ENCODE data around the gene SPSB4.
A peak's percentile ranks its signal among the peaks of the same experiment; 100 is the strongest.

SPSB4 gene

DNA sequence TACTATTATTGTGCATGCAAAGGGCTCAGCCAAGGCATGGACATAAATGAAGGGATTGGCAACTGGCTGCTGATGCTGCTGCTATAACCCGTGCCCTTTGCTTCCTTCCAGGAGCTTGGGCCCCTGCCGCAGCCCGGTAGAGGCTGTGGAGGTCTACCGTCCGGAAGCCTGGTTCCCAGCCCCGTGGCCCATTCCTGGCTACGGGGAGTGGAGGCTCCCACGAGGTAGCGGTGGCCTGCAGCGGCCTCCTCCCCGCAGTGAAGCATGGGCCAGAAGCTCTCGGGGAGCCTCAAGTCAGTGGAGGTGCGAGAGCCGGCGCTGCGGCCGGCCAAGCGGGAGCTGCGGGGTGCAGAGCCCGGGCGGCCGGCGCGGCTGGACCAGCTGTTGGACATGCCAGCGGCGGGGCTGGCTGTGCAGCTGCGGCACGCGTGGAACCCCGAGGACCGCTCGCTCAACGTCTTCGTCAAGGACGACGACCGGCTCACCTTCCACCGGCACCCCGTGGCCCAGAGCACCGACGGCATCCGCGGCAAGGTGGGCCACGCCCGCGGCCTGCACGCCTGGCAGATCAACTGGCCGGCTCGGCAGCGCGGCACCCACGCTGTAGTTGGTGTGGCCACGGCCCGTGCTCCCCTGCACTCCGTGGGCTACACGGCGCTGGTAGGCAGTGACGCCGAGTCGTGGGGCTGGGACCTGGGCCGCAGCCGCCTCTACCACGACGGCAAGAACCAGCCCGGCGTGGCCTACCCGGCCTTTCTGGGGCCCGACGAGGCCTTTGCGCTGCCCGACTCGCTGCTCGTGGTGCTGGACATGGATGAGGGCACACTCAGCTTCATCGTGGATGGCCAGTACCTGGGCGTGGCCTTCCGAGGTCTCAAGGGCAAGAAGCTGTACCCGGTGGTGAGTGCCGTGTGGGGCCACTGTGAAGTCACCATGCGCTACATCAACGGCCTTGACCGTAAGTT, 15.0 kb downstream of the SPSB4 start:
- H3K9ac ChIP-seq (ENCODE audit: low read depth, low read length), result no peak overlapping the region
- H3K9me3 ChIP-seq (ENCODE audit: control insufficient read depth, insufficient read depth, low read length), result no peaks in the 10 kb centered on the region
- no peak overlapping the region for H3K4me3 ChIP-seq (ENCODE audit: low read depth, low read length)
- peaks cover 11% of the 10 kb centered on the region; the same call in 1 of the 2 replicates for H3K27me3 ChIP-seq (ENCODE audit: control insufficient read depth, insufficient read depth, low read length)
- peaks cover 3% of the 10 kb centered on the region; the same call in 1 of the 2 replicates for H3K36me3 ChIP-seq (ENCODE audit: control insufficient read depth, insufficient read depth, low read length)
- H3K4me1 ChIP-seq (ENCODE audit: control insufficient read depth, insufficient read depth, low read length), result peaks cover 19% of the 10 kb centered on the region
- no peak overlapping the region for H3K27ac ChIP-seq (ENCODE audit: low read depth, low read length)

DNA sequence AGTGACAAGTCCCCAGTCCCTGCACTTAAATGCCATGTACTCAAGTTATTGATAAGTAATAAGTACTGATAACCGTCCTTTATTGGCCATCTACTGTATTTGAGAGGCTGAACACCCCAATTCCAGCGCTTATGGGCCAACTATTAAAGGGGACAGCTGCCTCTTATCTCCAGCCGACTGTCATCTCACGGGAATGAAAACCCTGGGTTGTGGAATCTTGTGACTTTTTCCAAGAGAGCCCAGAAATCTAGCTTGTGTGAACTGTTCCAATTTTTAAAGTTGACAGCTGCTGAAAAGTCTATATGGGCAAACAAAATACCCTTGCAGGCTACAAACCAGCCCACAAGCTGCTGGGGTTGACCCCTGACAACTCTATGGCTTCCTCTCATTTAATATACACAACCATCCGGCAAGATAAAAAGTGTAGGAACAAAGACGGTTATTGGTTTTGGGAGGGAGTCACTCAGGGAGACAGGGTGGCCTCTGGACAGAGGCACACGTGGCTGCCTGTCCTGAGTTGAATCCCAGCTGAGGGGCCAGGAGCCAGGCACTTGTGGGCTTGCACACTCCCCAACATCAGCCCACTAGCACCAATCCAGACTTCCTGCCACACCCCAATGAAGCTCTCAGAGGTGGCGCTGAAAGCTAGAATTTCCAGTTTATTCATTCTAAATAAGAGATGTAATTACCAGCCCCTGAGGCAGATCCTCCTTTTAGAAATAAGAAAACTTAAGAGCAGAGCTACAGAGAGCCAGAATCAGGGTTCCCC, 16.2 kb downstream of the SPSB4 start:
- peaks cover 19% of the 10 kb centered on the region; the same call in 1 of the 2 replicates for H3K27me3 ChIP-seq (ENCODE audit: control insufficient read depth, insufficient read depth, low read length)
- H3K36me3 ChIP-seq (ENCODE audit: control insufficient read depth, insufficient read depth, low read length), result peaks cover 3% of the 10 kb centered on the region; the same call in 1 of the 2 replicates

GRCh38 chr3:141070229-141070628, 19.1 kb downstream of the SPSB4 start:
- no peak overlapping the region for H3K9ac ChIP-seq (ENCODE audit: low read depth, low read length)
- H3K4me1 ChIP-seq (ENCODE audit: control insufficient read depth, insufficient read depth, low read length), result peaks cover 59% of the 10 kb centered on the region
- peaks cover 22% of the 10 kb centered on the region; the same call in 1 of the 2 replicates for H3K27me3 ChIP-seq (ENCODE audit: control insufficient read depth, insufficient read depth, low read length)
- H3K4me3 ChIP-seq (ENCODE audit: low read depth, low read length), result no peak overlapping the region
- H3K9me3 ChIP-seq (ENCODE audit: control insufficient read depth, insufficient read depth, low read length), result no peaks in the 10 kb centered on the region
- peaks cover 3% of the 10 kb centered on the region; the same call in 1 of the 2 replicates for H3K36me3 ChIP-seq (ENCODE audit: control insufficient read depth, insufficient read depth, low read length)
- peak overlapping the region; percentile 16 for H3K27ac ChIP-seq (ENCODE audit: low read depth, low read length)

More for the DNA sequence above, 16.2 kb downstream of the SPSB4 start:
- Histone ChIP-seq H3K4me3 (ENCODE audit: low read depth, low read length) (no peak overlapping the region), H3K4me1 (ENCODE audit: control insufficient read depth, insufficient read depth, low read length) (peaks cover 32% of the 10 kb centered on the region), H3K9me3 (ENCODE audit: control insufficient read depth, insufficient read depth, low read length) (no peaks in the 10 kb centered on the region), H3K27ac (ENCODE audit: low read depth, low read length) (no peak overlapping the region), H3K9ac (ENCODE audit: low read depth, low read length) (no peak overlapping the region)

DNA sequence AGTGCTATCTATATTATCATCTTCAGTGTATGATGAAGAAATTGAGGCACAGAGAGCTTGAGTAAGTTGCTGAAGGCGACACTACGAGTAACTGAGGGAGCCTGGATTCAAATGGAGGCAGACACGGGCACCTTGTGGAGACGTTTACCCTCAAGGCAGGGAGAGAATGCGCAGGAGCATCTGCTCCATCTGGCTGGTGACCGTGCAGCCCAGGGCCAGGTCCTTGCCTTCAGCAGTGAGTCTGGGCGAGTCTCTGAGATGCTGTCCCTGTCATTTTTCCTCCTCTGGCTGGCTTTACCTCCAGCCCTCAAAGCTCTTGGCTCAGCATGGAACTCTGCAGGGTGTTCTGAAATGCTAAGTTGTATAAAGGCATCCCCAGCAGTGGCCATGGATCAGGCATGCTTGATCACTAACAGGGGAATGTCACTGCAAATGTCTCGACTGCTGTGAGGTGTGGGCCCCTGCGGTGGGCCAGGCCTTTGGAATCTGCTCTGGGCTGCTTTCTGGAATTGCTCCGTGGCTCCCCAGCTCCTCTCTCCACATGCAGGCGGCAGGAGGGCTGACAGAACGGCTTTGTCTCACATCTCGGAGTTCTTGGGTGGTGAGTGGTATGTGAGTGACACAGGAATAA, 19.7 kb downstream of the SPSB4 start:
- peaks cover 24% of the 10 kb centered on the region; the same call in 1 of the 2 replicates for H3K27me3 ChIP-seq (ENCODE audit: control insufficient read depth, insufficient read depth, low read length)
- H3K36me3 ChIP-seq (ENCODE audit: control insufficient read depth, insufficient read depth, low read length), result peaks cover 3% of the 10 kb centered on the region; the same call in 1 of the 2 replicates
- H3K27ac ChIP-seq (ENCODE audit: low read depth, low read length), result peak overlapping the region; percentile 74
- H3K9ac ChIP-seq (ENCODE audit: low read depth, low read length), result no peak overlapping the region
- peak overlapping the region; percentile 35 for H3K4me3 ChIP-seq (ENCODE audit: low read depth, low read length)
- H3K9me3 ChIP-seq (ENCODE audit: control insufficient read depth, insufficient read depth, low read length), result no peaks in the 10 kb centered on the region
- H3K4me1 ChIP-seq (ENCODE audit: control insufficient read depth, insufficient read depth, low read length), result peaks cover 62% of the 10 kb centered on the region

DNA sequence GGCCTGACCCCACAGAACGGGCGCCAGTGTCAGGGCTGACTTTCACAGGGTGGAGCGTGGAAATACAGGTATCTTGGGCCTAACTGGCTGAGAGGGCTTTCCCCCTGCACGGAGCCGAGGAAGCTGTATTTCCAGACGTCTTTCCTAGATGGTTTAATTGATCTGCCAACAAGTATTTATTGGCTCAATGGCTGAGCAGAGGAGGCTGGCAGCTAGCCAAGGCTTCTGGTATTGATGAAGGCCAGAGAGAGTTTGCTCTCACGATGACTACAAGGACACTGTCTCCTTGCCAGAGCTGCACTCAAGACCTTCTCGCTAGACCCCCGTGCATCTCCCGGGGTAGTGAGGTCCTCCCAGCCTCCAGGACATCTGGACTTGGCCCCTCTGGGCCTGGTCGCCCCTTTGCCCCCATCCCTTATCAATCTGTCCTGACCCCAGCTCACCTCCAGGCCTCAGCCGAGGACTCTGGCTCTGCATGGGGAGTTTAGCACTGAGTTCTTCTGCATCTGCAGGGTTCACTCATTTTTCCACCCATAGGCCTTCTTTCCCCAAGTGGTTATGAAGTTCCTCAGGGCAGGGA, 20.6 kb downstream of the SPSB4 start:
- peaks cover 2% of the 10 kb centered on the region; the same call in 1 of the 2 replicates for H3K36me3 ChIP-seq (ENCODE audit: control insufficient read depth, insufficient read depth, low read length)
- peaks cover 72% of the 10 kb centered on the region for H3K4me1 ChIP-seq (ENCODE audit: control insufficient read depth, insufficient read depth, low read length)
- H3K9me3 ChIP-seq (ENCODE audit: control insufficient read depth, insufficient read depth, low read length), result no peaks in the 10 kb centered on the region
- H3K4me3 ChIP-seq (ENCODE audit: low read depth, low read length), result no peak overlapping the region
- no peak overlapping the region for H3K9ac ChIP-seq (ENCODE audit: low read depth, low read length)
- peak overlapping the region; percentile 40 for H3K27ac ChIP-seq (ENCODE audit: low read depth, low read length)
- H3K27me3 ChIP-seq (ENCODE audit: control insufficient read depth, insufficient read depth, low read length), result peaks cover 24% of the 10 kb centered on the region; the same call in 1 of the 2 replicates

DNA sequence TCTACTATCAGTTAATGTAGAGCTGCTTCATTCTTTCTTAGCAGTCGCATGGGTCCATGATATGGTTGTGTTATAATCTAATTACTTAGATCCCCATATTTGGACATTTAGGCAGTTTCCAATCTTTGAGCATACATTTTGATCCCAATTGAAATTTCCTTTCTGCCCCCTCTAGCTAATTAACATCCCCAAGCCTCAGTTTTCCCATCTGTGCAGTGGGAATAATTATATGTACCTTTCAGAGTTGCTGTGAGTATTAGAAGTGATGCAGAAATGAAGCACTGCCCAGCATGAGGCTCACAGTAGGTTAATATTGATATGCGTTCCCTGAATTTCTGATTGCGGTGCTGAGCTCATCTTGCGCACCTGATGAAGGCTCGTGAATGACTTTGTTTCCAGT, 21.8 kb downstream of the SPSB4 start:
- Histone ChIP-seq H3K9ac (ENCODE audit: low read depth, low read length) (no peak overlapping the region), H3K9me3 (ENCODE audit: control insufficient read depth, insufficient read depth, low read length) (no peaks in the 10 kb centered on the region), H3K4me3 (ENCODE audit: low read depth, low read length) (no peak overlapping the region), H3K4me1 (ENCODE audit: control insufficient read depth, insufficient read depth, low read length) (peaks cover 83% of the 10 kb centered on the region), H3K27me3 (ENCODE audit: control insufficient read depth, insufficient read depth, low read length) (peaks cover 24% of the 10 kb centered on the region; the same call in 1 of the 2 replicates), H3K27ac (ENCODE audit: low read depth, low read length) (no peak overlapping the region), H3K36me3 (ENCODE audit: control insufficient read depth, insufficient read depth, low read length) (no peaks in the 10 kb centered on the region)

DNA sequence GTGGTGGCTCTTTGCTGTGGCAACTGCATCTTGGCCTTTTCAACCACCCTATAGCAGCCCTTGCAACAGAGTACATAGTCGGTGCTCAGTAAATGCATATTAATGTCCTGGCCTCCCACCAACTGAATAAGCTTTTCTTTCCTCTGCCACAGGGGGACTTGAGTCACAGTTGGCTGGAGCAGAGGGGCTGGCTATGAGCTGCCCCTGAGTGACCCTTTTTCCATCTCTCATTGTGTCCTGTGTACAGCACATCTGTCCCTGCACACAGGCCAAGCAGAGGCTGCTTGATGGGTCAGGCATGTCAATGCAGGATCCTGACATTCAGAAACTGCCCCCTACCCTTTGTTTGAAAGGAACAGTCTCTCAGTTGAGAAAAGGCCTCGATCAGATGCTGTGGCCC, 22.4 kb downstream of the SPSB4 start:
- Histone ChIP-seq H3K4me3 (ENCODE audit: low read depth, low read length) (no peak overlapping the region), H3K9ac (ENCODE audit: low read depth, low read length) (no peak overlapping the region), H3K4me1 (ENCODE audit: control insufficient read depth, insufficient read depth, low read length) (peaks cover 89% of the 10 kb centered on the region), H3K9me3 (ENCODE audit: control insufficient read depth, insufficient read depth, low read length) (no peaks in the 10 kb centered on the region), H3K27ac (ENCODE audit: low read depth, low read length) (peak overlapping the region; percentile 85), H3K27me3 (ENCODE audit: control insufficient read depth, insufficient read depth, low read length) (peaks cover 24% of the 10 kb centered on the region; the same call in 1 of the 2 replicates), H3K36me3 (ENCODE audit: control insufficient read depth, insufficient read depth, low read length) (no peaks in the 10 kb centered on the region)

DNA sequence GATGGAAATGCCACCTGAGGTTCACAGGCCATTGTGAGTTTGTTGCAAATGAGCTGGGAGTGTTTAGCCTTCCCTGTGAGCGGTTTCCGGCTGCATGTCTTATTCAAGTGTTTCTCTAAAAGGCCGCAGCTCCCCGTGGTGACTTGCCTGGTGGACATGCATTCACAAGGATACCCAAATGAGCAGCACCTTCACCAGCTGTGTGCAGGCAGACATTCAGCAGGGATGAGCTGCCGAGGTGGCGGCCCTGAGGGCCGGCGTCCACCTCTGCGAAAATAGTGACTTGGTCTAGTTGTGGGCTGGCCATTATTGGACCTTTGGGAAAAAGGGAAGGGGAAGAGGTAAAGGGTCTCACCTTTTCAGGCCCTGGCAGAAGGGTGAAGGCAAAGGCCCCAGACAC, 23.4 kb downstream of the SPSB4 start:
- Histone ChIP-seq H3K36me3 (ENCODE audit: control insufficient read depth, insufficient read depth, low read length) (no peaks in the 10 kb centered on the region), H3K27ac (ENCODE audit: low read depth, low read length) (peak overlapping the region; percentile 85), H3K9me3 (ENCODE audit: control insufficient read depth, insufficient read depth, low read length) (no peaks in the 10 kb centered on the region), H3K9ac (ENCODE audit: low read depth, low read length) (no peak overlapping the region), H3K4me1 (ENCODE audit: control insufficient read depth, insufficient read depth, low read length) (peaks cover 85% of the 10 kb centered on the region), H3K27me3 (ENCODE audit: control insufficient read depth, insufficient read depth, low read length) (peaks cover 21% of the 10 kb centered on the region; the same call in 1 of the 2 replicates), H3K4me3 (ENCODE audit: low read depth, low read length) (no peak overlapping the region)

DNA sequence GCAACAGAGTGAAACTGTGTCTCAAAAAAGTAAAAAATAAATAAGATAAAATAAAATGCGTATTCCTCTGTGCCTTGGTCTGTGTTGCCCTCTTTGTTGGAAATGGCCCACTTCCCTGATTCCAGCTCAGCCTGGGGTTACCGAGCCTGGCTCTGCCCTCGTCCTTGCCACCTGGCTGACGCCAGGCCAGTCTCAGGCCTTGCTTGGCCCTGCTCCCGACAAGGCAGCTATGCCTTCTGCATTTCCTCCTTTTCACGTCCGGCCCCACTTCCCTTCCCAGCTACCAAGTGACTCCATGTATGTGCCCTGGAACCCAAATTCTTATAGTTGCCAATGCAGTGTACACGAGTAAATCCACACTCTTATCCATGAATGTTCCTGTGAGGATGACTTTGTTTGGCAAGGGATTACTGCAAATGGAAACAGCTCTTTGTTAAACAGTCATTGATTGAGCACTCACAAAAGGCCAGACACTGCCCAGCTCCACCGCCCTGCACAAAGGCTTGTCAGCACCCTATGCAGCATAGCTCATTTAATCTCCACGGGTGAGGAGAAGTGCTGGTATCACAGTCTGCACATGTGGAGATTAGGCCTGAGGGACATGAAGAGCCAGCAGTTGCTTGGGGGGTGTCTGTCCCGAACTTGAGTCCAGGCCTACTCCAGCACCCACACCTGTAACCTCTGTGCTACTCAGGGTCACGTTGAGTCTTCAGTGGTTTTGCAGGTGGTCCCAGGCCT, 25.1 kb downstream of the SPSB4 start:
- Histone ChIP-seq H3K4me1 (ENCODE audit: control insufficient read depth, insufficient read depth, low read length) (peaks cover 76% of the 10 kb centered on the region), H3K27ac (ENCODE audit: low read depth, low read length) (peak overlapping the region; percentile 85), H3K9me3 (ENCODE audit: control insufficient read depth, insufficient read depth, low read length) (no peaks in the 10 kb centered on the region), H3K4me3 (ENCODE audit: low read depth, low read length) (no peak overlapping the region), H3K27me3 (ENCODE audit: control insufficient read depth, insufficient read depth, low read length) (0 out of 2 replicates have a peak, but pooled peaks cover 13% of the 10 kb centered on the region), H3K36me3 (ENCODE audit: control insufficient read depth, insufficient read depth, low read length) (no peaks in the 10 kb centered on the region), H3K9ac (ENCODE audit: low read depth, low read length) (no peak overlapping the region)

Measured in HUES48 (cell line).